Measurements from ENCODE around the gene SLC30A7.

SLC30A7 gene

GRCh38 chr1:100972185-100972584 lies 76.3 kb downstream of the SLC30A7 start:
- DNase-seq (ENCODE audit: low read depth, low spot score): no peak

GRCh38 chr1:100976936-100977335 lies 81.0 kb downstream of the SLC30A7 start:
- no peak for DNase-seq (ENCODE audit: low read depth, low spot score)

GRCh38 chr1:100979631-100980030 lies 83.7 kb downstream of the SLC30A7 start:
- DNase-seq (ENCODE audit: low read depth, low spot score): no peak

- DNase-seq (ENCODE audit: low read depth, low spot score): no peak
These were observed 86.9 kb downstream of the SLC30A7 start for GRCh38 chr1:100982793-100983192.

GRCh38 chr1:100988121-100988520 lies 92.2 kb downstream of the SLC30A7 start:
- no peak for DNase-seq (ENCODE audit: low read depth, low spot score)

GRCh38 chr1:100989306-100990077 lies 93.6 kb downstream of the SLC30A7 start:
- DNase-seq (ENCODE audit: low read depth, low spot score): no peak

- no peak for DNase-seq (ENCODE audit: low read depth, low spot score)
These were observed 99.5 kb downstream of the SLC30A7 start for GRCh38 chr1:100995198-100995988.

- DNase-seq (ENCODE audit: low read depth, low spot score): no peak
These were observed 102.5 kb downstream of the SLC30A7 start for GRCh38 chr1:100998426-100998825.

GRCh38 chr1:101000131-101000873 lies 104.4 kb downstream of the SLC30A7 start:
- DNase-seq (ENCODE audit: low read depth, low spot score): no peak

GRCh38 chr1:101002551-101002950 lies 106.7 kb downstream of the SLC30A7 start:
- peak; percentile 17 for DNase-seq (ENCODE audit: low read depth, low spot score)

- no peak for DNase-seq (ENCODE audit: low read depth, low spot score)
These were observed 107.2 kb downstream of the SLC30A7 start for GRCh38 chr1:101003012-101003650.

- DNase-seq (ENCODE audit: low read depth, low spot score): no peak
These were observed 108.2 kb downstream of the SLC30A7 start for GRCh38 chr1:101004061-101004460.

GRCh38 chr1:101004670-101005069 lies 108.8 kb downstream of the SLC30A7 start:
- DNase-seq (ENCODE audit: low read depth, low spot score): no peak

GRCh38 chr1:101005183-101005582 lies 109.3 kb downstream of the SLC30A7 start:
- no peak for DNase-seq (ENCODE audit: low read depth, low spot score)

GRCh38 chr1:101005871-101006270 lies 110.0 kb downstream of the SLC30A7 start:
- no peak for DNase-seq (ENCODE audit: low read depth, low spot score)

GRCh38 chr1:101006553-101006952 lies 110.7 kb downstream of the SLC30A7 start:
- DNase-seq (ENCODE audit: low read depth, low spot score): no peak

- DNase-seq (ENCODE audit: low read depth, low spot score): no peak
These were observed 112.4 kb downstream of the SLC30A7 start for GRCh38 chr1:101008229-101008834.

- DNase-seq (ENCODE audit: low read depth, low spot score): no peak
These were observed 117.9 kb downstream of the SLC30A7 start for GRCh38 chr1:101013776-101014175.

GRCh38 chr1:101017448-101017847 lies 121.6 kb downstream of the SLC30A7 start:
- DNase-seq (ENCODE audit: low read depth, low spot score): no peak

GRCh38 chr1:101022294-101022693 lies 126.4 kb downstream of the SLC30A7 start:
- no peak for DNase-seq (ENCODE audit: low read depth, low spot score)

GRCh38 chr1:101025283-101025656 lies 129.4 kb downstream of the SLC30A7 start:
- DNase-seq (ENCODE audit: low read depth, low spot score): no peak
